ENCODE measurements around the gene PPP1R7.

The PPP1R7 gene

GRCh38 chr2:241173557-241173956, 23.3 kb downstream of the PPP1R7 start:
- H3K27ac ChIP-seq, result no peak overlapping the region
- no peak for DNase-seq (ENCODE audit: low spot score)
- CTCF ChIA-PET, result interaction anchor here (0.5 to 0.6 kb wide), 3 partner anchors 62 to 280 kb away, joined by 3 to 4 read pairs (median 3); partner anchors contain the start of gene MTERF4
- POLR2A ChIA-PET (ENCODE audit: low non-redundant PET), result no interaction called here
- no peak for TF ChIP-seq CTCF (conservative IDR thresholded peaks at IDR 0.05; ENCODE audit: low read depth)

- TF ChIP-seq CTCF (conservative IDR thresholded peaks at IDR 0.05; ENCODE audit: low read depth), result no peak
- no peak for DNase-seq (ENCODE audit: low spot score)
- H3K27ac ChIP-seq, result no peak overlapping the region
- ChIA-PET POLR2A (ENCODE audit: low non-redundant PET) (no interaction called here), CTCF (interaction anchor here (0.5 kb wide), 1 partner anchor 38 kb away, joined by 3 read pairs; no protein-coding TSS in a partner anchor)
Observed at GRCh38 chr2:241177526-241178334, 27.5 kb downstream of the PPP1R7 start.

- H3K27ac ChIP-seq, result no peak overlapping the region
- no peak for DNase-seq (ENCODE audit: low spot score)
- CTCF ChIA-PET, result interaction anchor here (0.7 kb wide), 1 partner anchor 36 kb away, joined by 3 read pairs; no protein-coding TSS in a partner anchor
- no peak for TF ChIP-seq CTCF (conservative IDR thresholded peaks at IDR 0.05; ENCODE audit: low read depth)
- POLR2A ChIA-PET (ENCODE audit: low non-redundant PET), result no interaction called here
Observed at GRCh38 chr2:241178961-241179360, 28.7 kb downstream of the PPP1R7 start.

- no peak for DNase-seq (ENCODE audit: low spot score)
- H3K27ac ChIP-seq, result no peak overlapping the region
- no peak for TF ChIP-seq CTCF (conservative IDR thresholded peaks at IDR 0.05; ENCODE audit: low read depth)
- CTCF ChIA-PET, result no interaction called here
- POLR2A ChIA-PET (ENCODE audit: low non-redundant PET), result interaction anchor here (0.6 kb wide), 1 partner anchor 1154 kb away, joined by 8 read pairs; no protein-coding TSS in a partner anchor
Observed at GRCh38 chr2:241179899-241180298, 29.6 kb downstream of the PPP1R7 start.

GRCh38 chr2:241180495-241180894, 30.2 kb downstream of the PPP1R7 start:
- no peak overlapping the region for H3K27ac ChIP-seq
- no peak for TF ChIP-seq CTCF (conservative IDR thresholded peaks at IDR 0.05; ENCODE audit: low read depth)
- ChIA-PET CTCF (no interaction called here), POLR2A (ENCODE audit: low non-redundant PET) (no interaction called here)
- DNase-seq (ENCODE audit: low spot score), result no peak

GRCh38 chr2:241182126-241182525, 31.9 kb downstream of the PPP1R7 start:
- no peak for DNase-seq (ENCODE audit: low spot score)
- ChIA-PET POLR2A (ENCODE audit: low non-redundant PET) (no interaction called here), CTCF (interaction anchor here (1.2 kb wide), 1 partner anchor 269 kb away, joined by 6 read pairs; no protein-coding TSS in a partner anchor)
- no peak for TF ChIP-seq CTCF (conservative IDR thresholded peaks at IDR 0.05; ENCODE audit: low read depth)
- H3K27ac ChIP-seq, result no peak overlapping the region
